GOT3 (cell line): ENCODE results near the gene HTR3B.
"Not testable (repeated sequence)": the region's sequence is repeated elsewhere in the genome, so short reads cannot be mapped to it uniquely, and the experiment has no call there.

Experiments
- DNase-seq: peaks from one replicate; lab custom pipeline; 2025; ENCODE audit warnings: mixed read lengths; lab: John Stamatoyannopoulos, UW

Gene HTR3B

GRCh38 chr11:113904379-113905101 is at the start of gene HTR3B:
Gene HTR3B (plus strand): TSS chr11:113904796. CDS start chr11:113904934, 138 bp downstream.
- DNase-seq = no peak

GRCh38 chr11:113855803-113856202 is 48.8 kb upstream of the HTR3B start:
- no peak for DNase-seq

GRCh38 chr11:113856966-113857759 is 47.4 kb upstream of the HTR3B start:
- DNase-seq = no peak

- no peak for DNase-seq
Observed at GRCh38 chr11:113859665-113860064, 44.9 kb upstream of the HTR3B start.

GRCh38 chr11:113862435-113862834 is 42.2 kb upstream of the HTR3B start:
- DNase-seq = no peak

- no peak for DNase-seq
Observed at GRCh38 chr11:113864410-113864809, 40.2 kb upstream of the HTR3B start.

- DNase-seq = no peak
Observed at GRCh38 chr11:113865873-113866272, 38.7 kb upstream of the HTR3B start.

GRCh38 chr11:113867843-113868503 is 36.6 kb upstream of the HTR3B start:
- DNase-seq = no peak

GRCh38 chr11:113871336-113871735 is 33.3 kb upstream of the HTR3B start:
- DNase-seq = no peak

GRCh38 chr11:113873236-113873626 is 31.4 kb upstream of the HTR3B start:
- DNase-seq = no peak

GRCh38 chr11:113874096-113874495 is 30.5 kb upstream of the HTR3B start:
- no peak for DNase-seq

- DNase-seq = no peak
Observed at GRCh38 chr11:113874581-113875233, 29.9 kb upstream of the HTR3B start.

GRCh38 chr11:113875234-113876073 is 29.1 kb upstream of the HTR3B start, which contains the start of gene USP28:
Gene USP28 (minus strand): TSS chr11:113875572. CDS start chr11:113875501, 71 bp downstream.
- peak; percentile 69 for DNase-seq

- DNase-seq = no peak
Observed at GRCh38 chr11:113876074-113876797, 28.4 kb upstream of the HTR3B start.

- DNase-seq = no peak
Observed at GRCh38 chr11:113876798-113877669, 27.6 kb upstream of the HTR3B start.

GRCh38 chr11:113877670-113878055 is 26.9 kb upstream of the HTR3B start:
- no peak for DNase-seq

GRCh38 chr11:113879446-113879845 is 25.1 kb upstream of the HTR3B start:
- not testable (repeated sequence) for DNase-seq

GRCh38 chr11:113880971-113881370 is 23.6 kb upstream of the HTR3B start:
- DNase-seq = no peak

GRCh38 chr11:113881856-113882255 is 22.7 kb upstream of the HTR3B start:
- no peak for DNase-seq
